ENCODE data around the gene STK10.

DNA sequence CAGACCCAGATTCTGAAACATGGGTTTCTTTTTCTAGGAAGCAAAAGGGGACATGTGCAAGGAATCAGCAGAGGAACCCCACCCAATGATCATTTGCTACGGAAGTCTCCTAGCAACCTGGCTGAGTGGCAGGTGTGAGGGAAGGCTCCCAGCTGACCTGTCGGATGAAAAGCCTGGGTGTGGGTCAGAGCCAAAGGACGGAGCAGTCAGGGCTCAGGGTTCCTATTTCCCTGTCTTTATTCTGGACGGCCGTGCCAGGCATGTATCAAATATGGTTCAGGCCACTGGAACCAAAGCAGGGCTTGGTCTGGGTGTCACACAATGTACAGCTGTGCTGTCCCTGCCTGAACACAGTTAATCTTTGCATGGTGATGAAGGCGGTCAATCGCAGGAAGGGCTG lies 20.1 kb downstream of the STK10 start:
- TF ChIP-seq, protein P1, sequence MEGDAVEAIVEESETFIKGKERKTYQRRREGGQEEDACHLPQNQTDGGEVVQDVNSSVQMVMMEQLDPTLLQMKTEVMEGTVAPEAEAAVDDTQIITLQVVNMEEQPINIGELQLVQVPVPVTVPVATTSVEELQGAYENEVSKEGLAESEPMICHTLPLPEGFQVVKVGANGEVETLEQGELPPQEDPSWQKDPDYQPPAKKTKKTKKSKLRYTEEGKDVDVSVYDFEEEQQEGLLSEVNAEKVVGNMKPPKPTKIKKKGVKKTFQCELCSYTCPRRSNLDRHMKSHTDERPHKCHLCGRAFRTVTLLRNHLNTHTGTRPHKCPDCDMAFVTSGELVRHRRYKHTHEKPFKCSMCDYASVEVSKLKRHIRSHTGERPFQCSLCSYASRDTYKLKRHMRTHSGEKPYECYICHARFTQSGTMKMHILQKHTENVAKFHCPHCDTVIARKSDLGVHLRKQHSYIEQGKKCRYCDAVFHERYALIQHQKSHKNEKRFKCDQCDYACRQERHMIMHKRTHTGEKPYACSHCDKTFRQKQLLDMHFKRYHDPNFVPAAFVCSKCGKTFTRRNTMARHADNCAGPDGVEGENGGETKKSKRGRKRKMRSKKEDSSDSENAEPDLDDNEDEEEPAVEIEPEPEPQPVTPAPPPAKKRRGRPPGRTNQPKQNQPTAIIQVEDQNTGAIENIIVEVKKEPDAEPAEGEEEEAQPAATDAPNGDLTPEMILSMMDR (IDR thresholded peaks at IDR 0.05): no peak
- no peak for TF ChIP-seq POLR2A (IDR thresholded peaks at IDR 0.05)
